ENCODE measurements around the gene DHX30.
"Not testable (repeated sequence)": the region's sequence is repeated elsewhere in the genome, so short reads cannot be mapped to it uniquely, and the experiment has no call there.

DHX30 gene, protein sequence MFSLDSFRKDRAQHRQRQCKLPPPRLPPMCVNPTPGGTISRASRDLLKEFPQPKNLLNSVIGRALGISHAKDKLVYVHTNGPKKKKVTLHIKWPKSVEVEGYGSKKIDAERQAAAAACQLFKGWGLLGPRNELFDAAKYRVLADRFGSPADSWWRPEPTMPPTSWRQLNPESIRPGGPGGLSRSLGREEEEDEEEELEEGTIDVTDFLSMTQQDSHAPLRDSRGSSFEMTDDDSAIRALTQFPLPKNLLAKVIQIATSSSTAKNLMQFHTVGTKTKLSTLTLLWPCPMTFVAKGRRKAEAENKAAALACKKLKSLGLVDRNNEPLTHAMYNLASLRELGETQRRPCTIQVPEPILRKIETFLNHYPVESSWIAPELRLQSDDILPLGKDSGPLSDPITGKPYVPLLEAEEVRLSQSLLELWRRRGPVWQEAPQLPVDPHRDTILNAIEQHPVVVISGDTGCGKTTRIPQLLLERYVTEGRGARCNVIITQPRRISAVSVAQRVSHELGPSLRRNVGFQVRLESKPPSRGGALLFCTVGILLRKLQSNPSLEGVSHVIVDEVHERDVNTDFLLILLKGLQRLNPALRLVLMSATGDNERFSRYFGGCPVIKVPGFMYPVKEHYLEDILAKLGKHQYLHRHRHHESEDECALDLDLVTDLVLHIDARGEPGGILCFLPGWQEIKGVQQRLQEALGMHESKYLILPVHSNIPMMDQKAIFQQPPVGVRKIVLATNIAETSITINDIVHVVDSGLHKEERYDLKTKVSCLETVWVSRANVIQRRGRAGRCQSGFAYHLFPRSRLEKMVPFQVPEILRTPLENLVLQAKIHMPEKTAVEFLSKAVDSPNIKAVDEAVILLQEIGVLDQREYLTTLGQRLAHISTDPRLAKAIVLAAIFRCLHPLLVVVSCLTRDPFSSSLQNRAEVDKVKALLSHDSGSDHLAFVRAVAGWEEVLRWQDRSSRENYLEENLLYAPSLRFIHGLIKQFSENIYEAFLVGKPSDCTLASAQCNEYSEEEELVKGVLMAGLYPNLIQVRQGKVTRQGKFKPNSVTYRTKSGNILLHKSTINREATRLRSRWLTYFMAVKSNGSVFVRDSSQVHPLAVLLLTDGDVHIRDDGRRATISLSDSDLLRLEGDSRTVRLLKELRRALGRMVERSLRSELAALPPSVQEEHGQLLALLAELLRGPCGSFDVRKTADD

DNA sequence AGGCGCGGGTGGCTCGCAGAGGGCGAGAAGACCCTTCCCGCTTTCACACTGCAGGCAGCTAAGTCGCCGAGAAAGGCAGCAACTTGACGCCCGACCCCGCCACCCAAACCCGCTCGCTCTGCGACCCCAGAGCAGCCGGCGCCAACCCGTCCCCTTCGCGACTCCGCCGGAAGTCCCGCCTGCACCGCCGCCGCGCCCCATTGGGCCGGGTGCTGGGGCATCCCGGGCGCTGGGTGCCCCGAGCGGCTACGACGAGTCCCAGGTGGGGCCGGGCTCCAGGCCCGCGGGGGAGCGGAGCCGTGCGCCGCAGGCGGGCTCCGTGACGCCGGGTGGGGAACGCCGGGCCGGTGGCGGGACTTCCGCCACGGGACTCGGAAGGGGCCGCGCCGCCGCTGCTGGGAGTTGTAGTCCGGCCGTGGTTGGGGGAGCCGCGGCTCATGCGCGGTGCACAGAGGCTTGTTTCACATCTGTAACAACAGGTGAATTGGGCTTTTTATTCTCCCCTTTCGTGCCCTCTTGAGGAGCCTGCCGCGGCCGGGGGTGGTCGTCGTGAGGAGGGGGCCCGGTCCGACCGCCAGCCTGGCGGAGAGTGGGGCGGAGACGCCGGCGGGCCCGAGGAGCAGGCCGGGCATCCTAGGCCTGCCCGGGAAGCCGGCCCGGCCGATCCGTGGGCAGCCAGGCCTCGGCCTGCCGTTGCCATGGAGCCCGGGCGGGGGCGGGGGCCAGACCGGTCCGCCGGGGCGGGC lies at the start of gene DHX30:
DHX30 (plus strand) TSS at position 405 of the 746 bp plus-strand sequence. CDS start 7,546 bp downstream, outside the sequence.
- DNase-seq: peak; percentile 55 to 89

DNA sequence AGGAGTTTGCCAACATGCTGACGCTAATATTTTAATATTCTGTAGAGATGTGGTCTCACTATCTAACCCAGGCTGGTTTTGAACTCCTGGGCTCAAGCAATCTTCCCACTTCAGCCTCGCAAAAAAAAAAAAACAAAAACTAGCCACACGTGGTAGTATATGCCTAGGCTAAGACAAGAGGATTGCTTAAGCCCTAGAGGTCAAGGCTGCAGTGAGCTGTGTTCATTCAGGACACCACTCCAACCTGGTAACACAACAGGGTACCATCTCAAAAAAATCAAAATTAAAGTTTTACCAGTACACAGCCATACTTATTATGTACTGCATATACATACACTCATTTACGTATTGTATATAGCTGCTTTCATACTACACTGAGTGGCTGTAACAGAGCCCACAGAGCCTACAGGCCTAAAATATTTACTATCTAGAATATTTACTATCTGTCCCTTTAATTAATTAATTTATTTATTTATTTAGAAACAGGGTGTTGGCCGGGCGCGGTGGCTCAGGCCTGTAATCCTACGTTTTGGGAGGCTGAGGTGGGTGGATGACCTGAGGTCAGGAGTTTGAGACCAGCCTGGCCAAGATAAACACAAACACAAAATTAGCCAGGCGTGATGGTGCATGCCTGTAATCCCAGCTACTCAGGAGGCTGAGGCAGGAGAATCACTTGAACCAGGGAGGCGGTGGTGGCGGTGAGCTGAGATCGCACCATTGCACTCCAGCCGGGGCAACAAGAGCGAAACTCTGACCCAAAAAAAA lies 44.5 kb upstream of the DHX30 start:
- DNase-seq: no peak

DNA sequence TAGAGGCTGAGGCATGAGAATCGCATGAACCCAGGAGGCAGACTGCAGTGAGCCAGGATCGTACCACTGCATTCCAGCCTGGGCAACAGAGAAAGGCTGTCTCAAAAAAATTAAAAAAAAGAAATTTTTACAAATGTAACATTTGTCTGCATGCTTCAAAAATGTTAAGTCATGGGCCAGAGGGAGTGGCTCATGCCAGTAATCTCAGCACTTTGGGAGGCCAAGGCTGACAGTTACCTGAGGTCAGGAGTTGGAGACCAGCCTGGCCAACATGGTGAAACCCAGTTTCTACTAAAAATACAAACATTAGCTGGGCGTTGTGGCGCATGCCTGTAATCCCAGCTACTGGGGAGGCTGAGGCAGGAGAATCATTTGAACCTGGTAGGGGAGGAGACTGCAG lies 42.7 kb upstream of the DHX30 start:
- DNase-seq: not testable (repeated sequence)

DNA sequence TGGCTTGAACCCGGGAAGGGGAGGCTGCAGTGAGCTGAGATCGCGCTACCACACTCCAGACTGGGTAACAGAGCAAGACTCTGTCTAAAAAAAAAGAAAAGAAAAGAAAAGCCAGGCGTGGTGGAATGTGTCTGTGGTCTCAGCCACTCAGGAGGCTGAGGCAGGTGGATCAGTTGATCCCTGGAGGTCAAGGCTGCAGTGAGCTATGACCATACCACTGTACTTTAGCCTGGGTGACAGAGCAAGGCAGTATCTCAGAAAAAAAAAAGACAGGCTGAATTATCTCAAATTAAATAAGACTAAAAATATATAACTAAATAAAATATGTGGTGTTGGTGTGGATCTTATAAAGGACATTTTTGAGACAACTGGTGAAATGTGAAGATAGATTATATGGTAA lies 41.9 kb upstream of the DHX30 start:
- no peak for DNase-seq

DNA sequence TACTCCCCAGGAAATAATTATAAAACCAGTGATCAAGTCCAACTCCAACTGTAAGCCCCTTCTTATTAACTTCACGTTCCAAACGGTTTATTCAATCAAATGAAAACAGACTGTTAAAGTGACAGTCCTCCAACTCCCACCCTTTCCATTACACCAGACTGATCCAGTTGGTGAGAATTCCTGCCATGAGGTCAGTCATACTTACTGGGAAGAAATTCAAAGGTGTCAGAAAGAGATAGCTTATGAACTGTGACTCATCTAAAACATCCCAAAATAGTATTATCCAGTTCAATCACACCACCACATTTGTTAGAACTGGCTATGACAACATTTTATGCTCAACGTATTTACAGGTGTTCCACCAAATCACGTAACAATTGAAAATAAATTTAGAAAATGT lies 40.7 kb upstream of the DHX30 start:
- DNase-seq: no peak

DNA sequence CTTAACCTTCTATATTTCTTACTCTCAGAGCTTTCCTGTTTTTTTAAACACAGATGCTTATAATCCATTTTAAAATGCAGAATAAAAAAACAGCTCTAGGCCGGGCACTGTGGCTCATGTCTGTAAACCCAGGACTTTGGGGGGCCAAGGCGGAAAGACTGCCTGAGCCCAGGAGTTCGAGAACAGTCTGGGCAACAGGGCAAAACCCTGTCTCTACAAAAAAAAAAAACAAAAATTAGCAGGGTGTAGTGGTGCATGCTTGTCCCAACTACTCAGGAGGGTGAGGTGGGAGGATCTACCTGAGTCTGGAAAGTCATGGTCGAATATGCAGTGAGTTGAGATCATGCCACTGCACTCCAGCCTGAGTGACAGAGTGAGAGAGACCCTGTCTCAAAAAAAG lies 36.8 kb upstream of the DHX30 start:
- no peak for DNase-seq

DNA sequence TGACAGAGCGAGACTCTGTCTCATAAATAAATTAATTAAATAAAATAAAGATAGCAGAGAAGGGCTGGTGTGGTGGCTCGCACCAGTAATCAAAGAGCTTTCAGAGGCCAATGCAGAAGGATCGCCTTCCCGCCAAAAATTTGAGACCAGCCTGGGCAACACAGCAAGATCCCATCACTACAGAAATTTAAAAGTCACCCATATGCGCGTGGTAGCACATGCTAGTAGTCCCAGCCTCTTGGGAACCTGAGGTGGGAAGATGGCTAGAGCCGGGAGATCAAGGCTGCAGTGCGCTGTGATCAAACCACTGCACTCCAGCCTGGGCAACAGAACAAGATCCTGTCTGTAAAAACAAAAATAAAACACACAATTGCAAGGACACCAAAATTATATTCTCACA lies 30.9 kb upstream of the DHX30 start:
- DNase-seq: no peak

DNA sequence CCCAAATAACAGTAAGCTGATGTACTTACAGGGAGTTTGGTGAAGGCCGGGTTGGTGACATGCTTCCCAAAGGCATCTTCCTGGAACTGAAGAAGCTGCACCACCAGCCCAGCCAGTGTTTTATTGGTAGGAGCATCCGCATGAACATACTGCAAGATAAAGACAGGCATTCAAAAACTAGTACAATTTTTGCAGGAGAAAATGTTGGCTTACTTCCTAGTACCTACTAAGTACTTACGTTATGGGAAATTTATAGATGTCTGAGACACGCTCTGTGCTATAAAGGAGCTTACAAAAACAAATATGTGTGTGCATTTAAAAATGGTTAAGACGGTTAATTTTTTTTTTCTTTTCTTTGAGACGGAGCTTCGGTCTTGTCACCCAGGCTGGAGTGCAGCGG lies 30.1 kb upstream of the DHX30 start:
- DNase-seq: no peak

DNA sequence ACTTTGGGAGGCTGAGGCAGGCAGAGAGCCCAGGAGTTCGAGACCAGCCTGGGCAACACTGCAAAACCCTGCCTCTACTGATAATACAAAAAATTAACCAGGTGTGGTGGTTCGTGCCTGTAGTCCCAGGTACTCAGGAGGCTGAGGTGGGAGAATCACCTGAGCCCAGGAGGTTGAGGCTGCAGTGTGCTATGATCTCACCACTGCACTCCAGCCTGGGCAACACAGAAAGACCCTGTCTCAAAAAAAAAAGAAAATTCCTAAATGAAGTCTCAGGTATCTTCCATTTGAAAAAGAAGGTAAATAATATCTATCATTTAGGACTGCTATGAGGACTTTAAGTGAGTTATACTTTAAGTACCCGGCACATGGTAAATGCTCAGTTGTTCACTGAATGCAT lies 24.2 kb upstream of the DHX30 start:
- DNase-seq: no peak

DNA sequence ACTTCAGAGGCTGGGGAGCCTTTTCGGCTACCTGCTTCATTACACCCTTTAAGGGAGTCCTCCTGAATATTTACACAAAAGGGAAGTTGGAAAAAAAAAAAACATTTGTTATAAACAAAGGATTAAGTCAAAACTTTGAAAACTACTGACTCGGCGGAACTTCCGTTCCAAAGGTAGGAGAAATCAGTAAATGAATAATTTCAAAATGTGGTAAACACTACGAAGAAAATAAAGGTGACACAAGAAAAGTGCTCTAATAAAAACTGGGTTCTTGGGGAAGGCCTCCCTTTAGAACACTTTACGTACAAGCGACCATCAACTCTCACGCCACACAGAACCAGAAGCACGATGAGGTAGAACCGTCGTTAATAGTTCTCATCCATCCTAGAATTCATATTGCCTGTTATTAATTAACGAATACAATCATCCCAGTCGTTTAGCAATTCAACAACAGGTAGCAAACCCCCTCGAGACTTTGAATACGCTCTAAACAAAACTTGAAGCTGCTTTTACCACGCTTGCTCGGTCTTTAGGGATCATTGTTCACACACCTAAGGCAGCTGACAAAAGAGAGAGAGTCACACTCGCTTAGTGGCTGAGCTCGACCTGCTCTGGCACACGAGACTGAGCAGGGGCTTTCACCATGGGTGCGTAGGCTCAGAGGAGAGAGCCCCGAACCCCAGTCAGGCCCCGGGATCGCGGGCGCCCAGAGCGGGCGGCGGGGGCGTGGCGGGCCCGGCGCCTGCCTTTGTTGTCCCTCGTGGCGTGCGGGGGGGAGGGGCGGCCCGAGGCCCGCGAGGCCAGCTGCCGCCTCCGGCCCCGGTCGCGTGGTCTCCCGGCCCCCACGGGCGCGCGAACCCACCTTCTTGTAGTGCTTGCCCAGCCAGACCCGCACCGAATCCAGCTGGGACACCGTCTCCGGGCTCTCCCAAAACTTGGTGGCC lies 21.9 kb upstream of the DHX30 start:
- peak; percentile 9 to 67 for DNase-seq

DNA sequence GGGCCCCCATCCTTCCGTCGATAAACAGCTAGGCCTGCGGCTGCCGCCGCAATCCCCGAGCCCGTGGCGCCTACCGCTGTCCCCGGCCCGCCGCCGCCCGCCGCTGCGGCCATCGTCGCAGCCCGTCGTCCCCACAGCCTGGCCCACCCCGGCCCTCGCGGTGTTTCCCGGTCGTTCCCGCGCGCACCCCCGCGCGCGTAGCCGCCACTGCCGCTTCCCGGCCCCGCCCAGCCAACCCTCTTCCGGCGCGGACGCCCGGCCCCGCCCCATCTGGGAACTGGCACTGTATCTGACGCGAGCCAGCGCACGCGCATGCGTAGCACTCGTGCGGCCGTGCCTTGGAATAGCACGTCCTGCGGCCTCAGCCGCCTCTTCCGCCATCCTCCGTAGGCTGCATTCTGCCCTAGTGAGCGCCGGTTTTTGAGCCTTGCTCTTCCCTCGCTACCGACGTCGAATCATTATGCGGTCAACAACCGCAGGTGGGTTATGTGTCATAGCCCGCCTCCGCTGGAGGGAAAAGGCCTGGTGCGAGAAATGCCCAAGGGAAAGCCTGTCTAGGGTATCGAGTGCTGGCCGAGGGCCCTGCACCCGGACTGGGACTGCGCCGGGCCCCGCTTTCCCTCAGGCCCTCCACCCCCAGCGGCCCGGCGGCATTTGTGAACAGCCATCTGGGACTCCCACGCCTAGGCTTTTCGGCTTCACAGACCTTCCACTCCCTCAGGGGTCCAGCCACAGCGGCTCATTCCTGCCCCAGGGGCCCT lies 21.1 kb upstream of the DHX30 start, which contains the start of gene SMARCC1:
SMARCC1 (minus strand) TSS at position 209 of the 761 bp plus-strand sequence; CDS start at position 113, 96 bp downstream.
- peak; percentile 90 to 98 for DNase-seq

DNA sequence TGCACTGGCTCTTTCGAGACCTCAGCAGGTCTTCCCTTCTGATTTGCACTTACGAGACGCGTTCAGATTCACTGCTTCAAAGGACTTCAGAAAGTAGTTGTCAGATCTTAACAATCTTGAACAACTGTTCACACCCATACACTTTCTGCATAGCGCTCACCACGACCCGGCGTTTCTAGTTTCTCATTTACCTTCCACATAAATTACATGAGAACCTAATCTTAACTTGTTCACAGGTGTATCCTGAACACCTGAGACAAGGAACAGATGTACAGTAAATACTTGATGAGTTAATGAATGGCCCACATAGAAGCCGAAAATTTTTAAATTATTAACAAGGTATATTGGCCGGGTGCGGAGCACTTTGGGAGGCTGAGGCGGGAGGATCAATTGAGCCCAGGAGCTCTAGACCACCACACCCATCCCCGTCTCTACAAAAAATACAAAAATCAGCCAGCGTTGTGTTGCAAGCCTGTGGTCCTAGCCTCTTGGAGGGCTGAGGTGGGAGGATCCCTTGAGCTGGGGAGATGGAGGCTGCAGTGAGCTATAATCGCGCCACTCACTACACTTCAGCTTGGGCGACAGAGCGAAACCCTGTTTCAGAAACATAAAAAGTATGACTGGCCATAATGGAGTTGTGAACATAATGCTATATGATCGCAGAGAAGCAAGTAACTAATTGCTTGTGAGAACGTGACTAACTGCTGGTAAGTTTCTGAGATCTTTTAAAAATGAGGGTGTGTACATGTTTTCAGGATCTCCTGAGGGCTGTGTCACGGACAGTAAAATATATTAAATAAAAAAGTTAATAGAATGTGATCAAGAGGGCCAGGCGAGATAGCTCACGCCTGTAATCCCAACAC lies 20.3 kb upstream of the DHX30 start:
- DNase-seq: no peak

DNA sequence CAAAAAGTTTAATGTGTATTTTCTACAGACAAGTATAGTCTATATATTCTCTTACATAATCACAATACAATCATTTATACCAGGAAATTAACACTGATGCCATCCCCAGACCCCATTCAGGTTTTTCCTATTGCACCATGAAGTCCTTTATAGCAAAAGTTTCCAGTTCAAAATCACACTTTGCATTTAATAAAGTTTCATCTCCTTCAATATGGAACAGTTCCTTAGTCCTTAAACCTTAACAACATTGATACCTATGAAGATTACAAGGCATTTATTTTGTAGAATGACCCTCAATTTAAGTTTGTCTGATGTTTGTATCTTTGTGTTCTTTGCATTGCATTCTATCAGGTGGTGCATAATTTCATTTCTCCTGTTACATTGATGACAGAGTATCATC lies 19.3 kb upstream of the DHX30 start:
- no peak for DNase-seq

DNA sequence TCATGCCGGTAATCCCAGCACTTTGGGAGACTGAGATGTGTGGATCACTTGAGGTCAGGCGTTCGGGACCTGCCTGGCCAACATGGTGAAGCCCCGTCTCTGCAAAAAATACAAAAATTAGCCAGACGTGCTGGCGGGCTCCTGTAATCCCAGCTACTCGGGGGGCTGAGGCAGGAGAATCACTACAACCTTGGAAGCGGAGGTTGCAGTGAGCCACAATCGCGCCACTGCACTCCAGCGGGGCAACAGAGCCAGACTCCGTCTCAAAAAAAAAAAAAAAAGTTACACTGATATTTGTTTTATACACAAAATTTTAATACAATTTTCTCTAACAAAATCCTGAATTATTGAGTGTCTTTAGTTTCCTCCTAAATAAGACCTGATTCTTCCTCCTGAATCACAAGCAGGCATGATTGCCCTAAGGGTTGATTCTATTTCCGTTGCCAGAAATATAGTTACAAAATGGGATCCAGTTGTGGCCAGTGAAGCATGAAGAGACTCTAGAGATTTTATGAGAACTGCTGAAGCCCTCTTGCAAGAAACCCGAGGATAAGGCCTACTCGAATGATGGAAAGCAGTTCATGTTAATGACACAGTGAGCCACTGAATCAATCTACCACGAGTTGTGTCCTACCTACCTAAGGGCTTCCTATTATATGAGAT lies 11.6 kb upstream of the DHX30 start:
- DNase-seq: no peak

DNA sequence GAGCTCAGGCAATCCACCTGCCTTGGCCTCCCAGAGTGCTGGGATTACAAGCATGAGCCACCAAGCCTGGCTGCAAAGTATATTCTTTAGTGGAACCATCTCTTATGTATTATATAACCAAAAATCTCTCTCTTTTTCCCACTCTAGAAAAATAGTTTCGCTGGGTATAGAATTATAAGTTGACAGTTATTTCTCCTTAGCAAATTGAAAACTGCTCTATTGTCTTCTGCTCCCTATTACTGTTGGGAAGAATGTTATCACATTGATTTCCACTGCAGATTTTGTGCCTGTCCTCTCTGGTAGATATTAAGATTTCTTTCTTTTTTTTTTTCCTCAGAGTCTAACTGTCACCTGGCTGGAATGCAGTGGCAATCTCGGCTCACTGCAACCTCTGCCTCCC lies 10.2 kb upstream of the DHX30 start:
- no peak for DNase-seq

DNA sequence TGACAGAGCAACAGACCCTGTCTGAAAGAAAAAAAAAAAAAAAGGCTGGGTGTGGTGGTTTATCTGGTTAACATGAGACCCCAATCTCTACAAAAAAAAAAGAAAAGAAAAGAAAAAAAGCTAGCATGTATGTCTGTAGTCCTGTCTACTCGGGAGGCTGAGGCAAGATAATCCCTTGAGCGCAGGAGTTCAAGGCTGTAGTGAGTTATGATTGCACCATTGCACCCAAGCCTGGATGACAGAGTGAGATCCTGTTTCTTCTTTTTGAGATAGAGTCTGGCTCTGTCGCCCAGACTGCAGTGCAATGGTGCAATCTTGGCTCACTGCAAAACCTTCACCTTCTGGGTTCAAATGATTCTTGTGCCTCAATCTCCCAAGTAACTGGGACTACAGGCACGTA lies 8.4 kb upstream of the DHX30 start:
- DNase-seq: no peak

DNA sequence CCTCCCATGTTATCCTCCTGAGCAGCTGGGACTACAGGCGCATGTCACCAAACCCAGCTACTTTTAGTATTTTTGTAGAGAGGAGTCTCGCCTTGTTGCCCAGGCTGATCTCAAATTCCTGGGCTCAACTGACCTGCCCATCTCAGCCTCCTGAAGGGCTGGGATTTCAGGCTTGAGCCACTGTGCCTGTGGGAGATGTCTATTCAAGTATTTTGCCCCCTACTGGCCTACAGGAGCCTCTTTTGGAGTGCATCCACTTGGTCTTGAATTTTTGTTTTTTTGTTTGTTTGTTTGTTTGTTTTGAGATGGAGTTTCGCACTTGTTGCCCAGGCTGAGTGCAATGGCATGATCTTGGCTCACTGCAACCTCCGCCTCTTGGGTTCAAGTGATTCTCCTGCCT lies 3.2 kb upstream of the DHX30 start:
- no peak for DNase-seq

DNA sequence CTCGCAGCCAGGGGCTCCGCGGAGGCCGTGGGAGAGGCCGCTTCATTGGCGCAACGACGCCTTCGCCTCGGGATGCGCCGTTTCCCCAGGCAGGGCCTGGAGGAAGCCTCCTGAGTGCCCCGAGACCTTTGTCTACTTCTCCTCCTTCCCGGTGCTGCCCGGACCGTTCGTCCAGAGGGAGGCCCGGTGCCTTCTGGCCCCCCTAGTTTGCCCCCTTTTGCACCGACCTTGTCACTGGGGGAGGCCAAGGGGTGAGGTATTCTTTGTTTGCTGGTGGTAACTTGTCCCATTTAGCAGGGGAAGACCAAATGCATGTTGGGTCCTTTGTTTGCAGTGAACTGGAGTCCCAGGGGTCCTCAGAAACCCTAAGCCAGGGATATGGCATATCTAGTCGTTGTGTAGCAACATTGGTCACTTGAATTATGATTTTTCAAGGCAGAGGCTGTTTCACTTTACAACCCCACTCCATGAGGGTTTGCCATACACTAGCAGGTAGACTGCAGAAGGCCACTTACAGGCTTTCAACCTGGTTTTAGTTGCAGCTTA lies 615 bp downstream of the DHX30 start:
- DNase-seq: peak in 1 of 2 experiments; percentile 41
